Mucosa of rectum (tissue), 2 donors: ENCODE measurements around the gene RUNX2.

Experiments
- H3K27ac ChIP-seq, 2 donors: one replicate each; pipeline ENCODE4 v1.7.0; 2013; ENCODE audit warnings: inconsistent platforms in 2 of 2, low read depth in 2 of 2, low read length in 2 of 2
- H3K27me3 ChIP-seq, 2 donors: one replicate each; pipeline ENCODE4 v1.7.0; 2013; ENCODE audit warnings: low read length in 2 of 2; ENCODE audit not compliant: control insufficient read depth in 2 of 2, insufficient read depth in 2 of 2
- H3K36me3 ChIP-seq, 2 donors: one replicate each; pipeline ENCODE4 v1.7.0; 2013; ENCODE audit warnings: low read length in 2 of 2; ENCODE audit not compliant: control insufficient read depth in 2 of 2, insufficient read depth in 2 of 2
- H3K4me1 ChIP-seq, 2 donors: one replicate each; pipeline ENCODE4 v1.7.0; 2013; ENCODE audit warnings: low read length in 2 of 2, mild to moderate bottlenecking in 1 of 2; ENCODE audit not compliant: control insufficient read depth in 2 of 2, insufficient read depth in 2 of 2
- H3K4me3 ChIP-seq, 2 donors: one replicate each; pipeline ENCODE4 v1.7.0; 2013; ENCODE audit warnings: low read length in 2 of 2
- H3K9ac ChIP-seq, 2 donors: one replicate each; pipeline ENCODE4 v1.7.0; 2013; ENCODE audit warnings: low read length in 2 of 2, low read depth in 1 of 2, mild to moderate bottlenecking in 1 of 2
- H3K9me3 ChIP-seq, 2 donors: one replicate each; pipeline ENCODE4 v1.7.0; 2013; ENCODE audit warnings: low read length in 2 of 2; ENCODE audit not compliant: control insufficient read depth in 2 of 2
- donor health status: healthy.
- donor health status: Normal muscosa, but diverticular disease.

Gene RUNX2

DNA sequence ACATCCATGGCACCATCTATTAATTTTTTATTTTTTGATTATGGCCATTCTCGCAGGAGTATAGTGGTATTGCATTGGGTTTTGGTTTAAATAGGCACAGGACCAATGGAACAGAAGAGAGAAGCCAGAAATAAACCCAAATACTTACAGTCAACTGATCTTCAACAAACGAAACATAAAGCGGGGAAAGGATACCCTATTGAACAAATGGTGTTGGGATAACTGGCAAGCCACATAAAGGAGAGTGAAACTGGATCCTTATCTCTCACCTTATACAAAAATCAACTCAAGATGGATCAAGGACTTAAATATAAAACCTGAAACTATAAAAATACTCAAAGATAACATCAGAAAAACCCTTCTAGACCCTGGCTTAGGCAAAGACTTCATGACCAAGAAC is 25.3 kb upstream of the RUNX2 start:
- no peaks in the 10 kb centered on the region for H3K36me3 ChIP-seq
- no peaks in the 10 kb centered on the region for H3K4me1 ChIP-seq
- H3K4me3 ChIP-seq, result no peak overlapping the region
- H3K27ac ChIP-seq, result no peak overlapping the region
- no peaks in the 10 kb centered on the region for H3K9me3 ChIP-seq
- H3K27me3 ChIP-seq, result no peaks in the 10 kb centered on the region
- no peak overlapping the region for H3K9ac ChIP-seq

- Histone ChIP-seq H3K4me3 (no peak overlapping the region), H3K27ac (no peak overlapping the region), H3K4me1 (peaks cover 0 to 3% of the 10 kb centered on the region in 2 donors), H3K9ac (no peak overlapping the region), H3K9me3 (no peaks in the 10 kb centered on the region), H3K36me3 (no peaks in the 10 kb centered on the region), H3K27me3 (no peaks in the 10 kb centered on the region)
These were observed 22.6 kb upstream of the RUNX2 start for GRCh38 chr6:45305546-45305945.

- Histone ChIP-seq H3K4me3 (no peak overlapping the region), H3K27ac (no peak overlapping the region), H3K36me3 (no peaks in the 10 kb centered on the region), H3K9ac (no peak overlapping the region), H3K9me3 (no peaks in the 10 kb centered on the region), H3K27me3 (no peaks in the 10 kb centered on the region), H3K4me1 (peaks cover 0 to 3% of the 10 kb centered on the region in 2 donors)
These were observed 17.9 kb upstream of the RUNX2 start for GRCh38 chr6:45310118-45310788.

- H3K27ac ChIP-seq, result no peak overlapping the region
- no peak overlapping the region for H3K9ac ChIP-seq
- H3K36me3 ChIP-seq, result no peaks in the 10 kb centered on the region
- H3K4me3 ChIP-seq, result no peak overlapping the region
- peaks cover 0 to 3% of the 10 kb centered on the region in 2 donors for H3K4me1 ChIP-seq
- H3K27me3 ChIP-seq, result no peaks in the 10 kb centered on the region
- no peaks in the 10 kb centered on the region for H3K9me3 ChIP-seq
These were observed 14.0 kb upstream of the RUNX2 start for GRCh38 chr6:45314146-45314545.

- Histone ChIP-seq H3K4me3 (no peak overlapping the region), H3K36me3 (no peaks in the 10 kb centered on the region), H3K9ac (no peak overlapping the region), H3K9me3 (no peaks in the 10 kb centered on the region), H3K4me1 (no peaks in the 10 kb centered on the region), H3K27me3 (no peaks in the 10 kb centered on the region), H3K27ac (no peak overlapping the region)
These were observed 7.8 kb upstream of the RUNX2 start for GRCh38 chr6:45320349-45320748.

- no peaks in the 10 kb centered on the region for H3K36me3 ChIP-seq
- no peak overlapping the region for H3K4me3 ChIP-seq
- H3K9ac ChIP-seq, result no peak overlapping the region
- H3K27ac ChIP-seq, result no peak overlapping the region
- no peaks in the 10 kb centered on the region for H3K9me3 ChIP-seq
- H3K27me3 ChIP-seq, result no peaks in the 10 kb centered on the region
- no peaks in the 10 kb centered on the region for H3K4me1 ChIP-seq
These were observed 4.4 kb upstream of the RUNX2 start for GRCh38 chr6:45323656-45324224.

GRCh38 chr6:45326698-45327417 is 1.3 kb upstream of the RUNX2 start:
- Histone ChIP-seq H3K4me3 (no peak overlapping the region), H3K27ac (no peak overlapping the region)

GRCh38 chr6:45328523-45328922 is 393 bp downstream of the RUNX2 start:
- H3K36me3 ChIP-seq, result no peaks in the 10 kb centered on the region
- no peaks in the 10 kb centered on the region for H3K9me3 ChIP-seq
- peak overlapping the region in 1 of 2 donors; percentile 39 for H3K4me3 ChIP-seq

More at GRCh38 chr6:45326698-45327417, 1.3 kb upstream of the RUNX2 start:
- Histone ChIP-seq H3K27me3 (no peaks in the 10 kb centered on the region), H3K9ac (no peak overlapping the region), H3K9me3 (no peaks in the 10 kb centered on the region), H3K4me1 (no peaks in the 10 kb centered on the region), H3K36me3 (no peaks in the 10 kb centered on the region)

GRCh38 chr6:45344900-45345299 is 16.8 kb downstream of the RUNX2 start:
- Histone ChIP-seq H3K27ac (no peak overlapping the region), H3K4me1 (no peaks in the 10 kb centered on the region), H3K9me3 (no peaks in the 10 kb centered on the region), H3K36me3 (no peaks in the 10 kb centered on the region), H3K9ac (no peak overlapping the region), H3K27me3 (no peaks in the 10 kb centered on the region), H3K4me3 (no peak overlapping the region)

More at GRCh38 chr6:45328523-45328922, 393 bp downstream of the RUNX2 start:
- Histone ChIP-seq H3K9ac (no peak overlapping the region), H3K4me1 (no peaks in the 10 kb centered on the region), H3K27ac (no peak overlapping the region), H3K27me3 (no peaks in the 10 kb centered on the region)

DNA sequence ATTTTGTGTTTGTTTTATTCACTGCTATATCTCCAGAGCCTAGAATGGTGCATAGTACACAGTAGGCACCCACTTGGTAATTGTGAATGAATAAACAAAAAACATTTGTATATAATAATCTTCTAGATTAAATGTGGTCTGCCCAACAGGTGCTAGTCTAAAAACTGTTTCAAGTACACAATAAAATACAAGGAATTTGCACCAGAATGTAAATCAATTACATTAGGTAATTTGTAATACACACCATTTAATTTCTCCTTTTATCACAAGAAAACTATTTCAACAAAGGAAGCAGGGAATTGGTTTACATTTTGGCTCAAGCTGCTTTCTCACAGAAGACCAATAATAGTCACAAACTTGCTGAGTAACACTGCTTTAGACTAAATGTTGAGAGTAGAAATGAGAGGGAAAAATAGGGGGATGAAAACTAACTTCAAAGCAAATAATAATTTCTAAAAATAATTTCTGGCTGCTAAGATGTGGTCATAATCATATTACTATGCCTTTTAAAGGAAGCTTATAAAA is 22.1 kb downstream of the RUNX2 start:
- Histone ChIP-seq H3K4me1 (no peaks in the 10 kb centered on the region), H3K27ac (no peak overlapping the region), H3K36me3 (no peaks in the 10 kb centered on the region), H3K9ac (no peak overlapping the region), H3K27me3 (no peaks in the 10 kb centered on the region), H3K4me3 (no peak overlapping the region), H3K9me3 (no peaks in the 10 kb centered on the region)
